Measurements from ENCODE around the gene WHAMM.
"Not testable (repeated sequence)": the region's sequence is repeated elsewhere in the genome, so short reads cannot be mapped to it uniquely, and the experiment has no call there.

Gene WHAMM

GRCh38 chr15:82809308-82810060, at the start of gene WHAMM:
TSS of gene WHAMM (plus strand) at chr15:82809628. CDS start at chr15:82809727, 99 bp downstream.
- DNase-seq = peak; percentile 93

- no peak for DNase-seq
Observed at GRCh38 chr15:82763361-82764116, 45.9 kb upstream of the WHAMM start.

GRCh38 chr15:82764117-82764490, 45.3 kb upstream of the WHAMM start:
- DNase-seq = no peak

GRCh38 chr15:82764740-82765139, 44.7 kb upstream of the WHAMM start:
- DNase-seq = no peak

GRCh38 chr15:82766201-82766600, 43.2 kb upstream of the WHAMM start:
- DNase-seq = not testable (repeated sequence)

GRCh38 chr15:82767163-82767829, 42.1 kb upstream of the WHAMM start:
- DNase-seq = no peak

GRCh38 chr15:82768414-82769054, 40.9 kb upstream of the WHAMM start:
- DNase-seq = no peak

GRCh38 chr15:82771789-82772607, 37.4 kb upstream of the WHAMM start:
- no peak for DNase-seq

- DNase-seq = no peak
Observed at GRCh38 chr15:82774496-82774895, 34.9 kb upstream of the WHAMM start.

GRCh38 chr15:82778755-82779154, 30.7 kb upstream of the WHAMM start:
- no peak for DNase-seq

GRCh38 chr15:82781349-82781748, 28.1 kb upstream of the WHAMM start:
- no peak for DNase-seq

GRCh38 chr15:82788496-82788895, 20.9 kb upstream of the WHAMM start:
- DNase-seq = no peak

- no peak for DNase-seq
Observed at GRCh38 chr15:82789491-82789890, 19.9 kb upstream of the WHAMM start.

- DNase-seq = no peak
Observed at GRCh38 chr15:82790321-82790720, 19.1 kb upstream of the WHAMM start.

GRCh38 chr15:82792068-82792467, 17.4 kb upstream of the WHAMM start:
- no peak for DNase-seq

GRCh38 chr15:82793737-82794136, 15.7 kb upstream of the WHAMM start:
- no peak for DNase-seq

GRCh38 chr15:82798104-82798503, 11.3 kb upstream of the WHAMM start:
- DNase-seq = no peak

- DNase-seq = no peak
Observed at GRCh38 chr15:82798531-82799166, 10.8 kb upstream of the WHAMM start.

GRCh38 chr15:82799183-82799841, 10.1 kb upstream of the WHAMM start:
- DNase-seq = no peak

GRCh38 chr15:82802497-82802896, 6.9 kb upstream of the WHAMM start:
- DNase-seq = no peak
